KMS-11 (cell line): ENCODE data around the gene USP34.

ENCODE experiments used
- H2AFZ ChIP-seq: fragments of 200-600 bp; sonication (generic); 2 replicates; pipeline ENCODE4 v1.6.1; 2016; ENCODE audit warnings: antibody characterized with exemption, mixed run types, low read depth
- H3K27ac ChIP-seq: fragments of 200-600 bp; sonication (generic); 2 replicates; pipeline ENCODE4 v1.6.1; 2016; ENCODE audit warnings: mild to moderate bottlenecking, mixed run types
- H3K27me3 ChIP-seq: fragments of 200-600 bp; sonication (generic); 2 replicates; pipeline ENCODE4 v1.6.1; 2017; ENCODE audit warnings: mild to moderate bottlenecking, low read depth, mixed run types, moderate library complexity; ENCODE audit not compliant: insufficient read depth
- H3K36me3 ChIP-seq: fragments of 200-600 bp; sonication (generic); 2 replicates; pipeline ENCODE4 v1.6.1; 2017; ENCODE audit warnings: mild to moderate bottlenecking, mixed run types; ENCODE audit not compliant: insufficient read depth
- H3K4me1 ChIP-seq: fragments of 200-600 bp; sonication (generic); 2 replicates; pipeline ENCODE4 v1.6.1; 2016; ENCODE audit warnings: mild to moderate bottlenecking, low read depth, mixed run types; ENCODE audit not compliant: poor library complexity, severe bottlenecking
- H3K4me2 ChIP-seq: fragments of 200-600 bp; sonication (generic); 2 replicates; pipeline ENCODE4 v1.7.0; 2016; ENCODE audit warnings: mild to moderate bottlenecking, mixed run types
- H3K4me3 ChIP-seq: fragments of 200-600 bp; sonication (generic); IDR thresholded peaks from 2 replicates; pipeline ENCODE4 v1.6.1; 2017; ENCODE audit warnings: low read depth, low read length, mixed read lengths; ENCODE audit not compliant: insufficient read depth
- H3K79me2 ChIP-seq: fragments of 200-600 bp; sonication (generic); 2 replicates; pipeline ENCODE4 v1.6.1; 2016; ENCODE audit warnings: low read depth, mixed run types; ENCODE audit not compliant: insufficient read depth
- H3K9ac ChIP-seq: fragments of 200-600 bp; sonication (generic); 2 replicates; pipeline ENCODE4 v1.6.1; 2016; ENCODE audit warnings: mild to moderate bottlenecking, mixed run types
- H4K20me1 ChIP-seq: fragments of 200-600 bp; sonication (generic); 2 replicates; pipeline ENCODE4 v1.6.1; 2016; ENCODE audit warnings: mild to moderate bottlenecking, mixed run types; ENCODE audit not compliant: insufficient read depth
- TF ChIP-seq, protein P1 (sequence below): fragments of 200-600 bp; sonication (generic); conservative IDR thresholded peaks from 2 replicates; pipeline ENCODE4 v1.6.1; 2017; ENCODE audit warnings: low read depth, mild to moderate bottlenecking, antibody characterized with exemption, low read length, moderate library complexity, mixed read lengths

The USP34 gene

DNA sequence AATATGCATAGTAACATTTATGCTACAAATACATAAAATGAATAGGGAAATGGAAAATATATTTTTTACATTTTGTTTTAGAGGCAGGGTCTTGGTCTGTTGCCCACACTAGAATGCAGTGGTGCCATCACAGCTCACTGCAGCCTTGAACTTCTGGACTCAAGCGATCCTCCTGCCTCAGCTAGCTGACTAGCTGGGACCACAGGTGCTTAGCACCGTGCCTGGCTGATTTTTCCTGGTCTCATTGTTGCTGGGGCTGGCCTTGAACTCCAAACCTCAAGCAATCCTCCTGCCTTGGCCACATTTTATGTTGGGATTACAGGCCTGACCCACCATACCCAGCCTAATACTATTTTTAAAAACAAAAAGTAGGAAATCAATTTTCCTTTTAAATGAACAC is 34.1 kb upstream of the USP34 start:
- Histone ChIP-seq H4K20me1 (no peaks in the 10 kb centered on the region; the same call in 1 of the 2 replicates), H3K79me2 (peaks cover 69% of the 10 kb centered on the region)

DNA sequence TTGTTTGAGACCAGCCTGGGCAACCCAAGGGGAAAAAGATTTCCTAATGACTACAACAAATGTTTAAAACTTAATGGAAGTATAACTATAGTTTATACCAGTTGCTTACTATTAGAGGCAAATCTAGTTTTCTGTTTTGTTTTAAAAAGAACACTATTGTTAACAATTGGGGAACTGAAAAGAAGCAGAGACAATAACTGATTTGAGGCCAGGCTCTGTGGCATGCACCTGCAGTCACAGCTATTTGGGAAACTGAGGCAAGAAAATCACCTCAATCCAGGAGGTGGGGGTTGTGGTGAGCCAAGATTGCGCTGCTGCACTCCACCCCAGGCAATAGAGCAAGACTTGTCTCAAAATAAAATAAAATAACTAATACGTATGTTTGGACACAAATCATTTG is 28.2 kb upstream of the USP34 start:
- no peak overlapping the region for H3K4me3 ChIP-seq
- no peak overlapping the region for H2AFZ ChIP-seq
- TF ChIP-seq, protein P1, sequence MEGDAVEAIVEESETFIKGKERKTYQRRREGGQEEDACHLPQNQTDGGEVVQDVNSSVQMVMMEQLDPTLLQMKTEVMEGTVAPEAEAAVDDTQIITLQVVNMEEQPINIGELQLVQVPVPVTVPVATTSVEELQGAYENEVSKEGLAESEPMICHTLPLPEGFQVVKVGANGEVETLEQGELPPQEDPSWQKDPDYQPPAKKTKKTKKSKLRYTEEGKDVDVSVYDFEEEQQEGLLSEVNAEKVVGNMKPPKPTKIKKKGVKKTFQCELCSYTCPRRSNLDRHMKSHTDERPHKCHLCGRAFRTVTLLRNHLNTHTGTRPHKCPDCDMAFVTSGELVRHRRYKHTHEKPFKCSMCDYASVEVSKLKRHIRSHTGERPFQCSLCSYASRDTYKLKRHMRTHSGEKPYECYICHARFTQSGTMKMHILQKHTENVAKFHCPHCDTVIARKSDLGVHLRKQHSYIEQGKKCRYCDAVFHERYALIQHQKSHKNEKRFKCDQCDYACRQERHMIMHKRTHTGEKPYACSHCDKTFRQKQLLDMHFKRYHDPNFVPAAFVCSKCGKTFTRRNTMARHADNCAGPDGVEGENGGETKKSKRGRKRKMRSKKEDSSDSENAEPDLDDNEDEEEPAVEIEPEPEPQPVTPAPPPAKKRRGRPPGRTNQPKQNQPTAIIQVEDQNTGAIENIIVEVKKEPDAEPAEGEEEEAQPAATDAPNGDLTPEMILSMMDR, result no peak
- H3K4me2 ChIP-seq, result no peak overlapping the region
- 0 out of 2 replicates have a peak, but pooled peaks cover 3% of the 10 kb centered on the region for H4K20me1 ChIP-seq
- H3K27me3 ChIP-seq, result no peaks in the 10 kb centered on the region
- H3K4me1 ChIP-seq, result peaks cover 18% of the 10 kb centered on the region
- H3K36me3 ChIP-seq, result peaks cover 28% of the 10 kb centered on the region; the same call in 1 of the 2 replicates
- H3K79me2 ChIP-seq, result peaks cover 29% of the 10 kb centered on the region; the same call in 1 of the 2 replicates
- no peak overlapping the region for H3K9ac ChIP-seq
- no peak overlapping the region for H3K27ac ChIP-seq

More for the DNA sequence above, 34.1 kb upstream of the USP34 start:
- Histone ChIP-seq H2AFZ (no peak overlapping the region), H3K4me3 (no peak overlapping the region), H3K4me2 (no peak overlapping the region), H3K27me3 (no peaks in the 10 kb centered on the region), H3K9ac (no peak overlapping the region), H3K27ac (no peak overlapping the region), H3K36me3 (no peaks in the 10 kb centered on the region), H3K4me1 (no peaks in the 10 kb centered on the region)
- TF ChIP-seq, protein P1, result no peak

DNA sequence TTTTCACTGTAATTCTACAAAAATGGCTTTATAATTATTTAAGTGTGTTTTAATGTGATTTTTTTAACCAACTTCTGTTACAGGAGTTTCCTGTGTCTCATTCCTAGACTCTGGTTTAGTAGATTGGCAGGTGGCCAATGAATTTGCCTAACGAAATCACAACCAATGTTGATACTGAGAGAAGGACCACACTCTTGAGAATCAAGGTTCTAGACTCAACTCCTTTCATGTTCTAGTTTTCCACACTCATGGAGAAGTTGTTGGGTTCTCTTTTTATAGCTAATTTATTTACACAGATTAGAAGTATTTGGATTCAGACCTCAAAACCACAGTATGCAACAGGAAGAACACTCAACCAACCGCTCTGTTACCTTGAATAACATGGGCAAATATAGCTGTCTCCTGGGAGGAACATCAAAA is 22.6 kb upstream of the USP34 start:
- H3K4me2 ChIP-seq, result no peak overlapping the region
- H3K27me3 ChIP-seq, result no peaks in the 10 kb centered on the region
- no peak overlapping the region for H2AFZ ChIP-seq
- H3K4me3 ChIP-seq, result no peak overlapping the region
- peaks cover 55% of the 10 kb centered on the region for H3K4me1 ChIP-seq
- H4K20me1 ChIP-seq, result no peaks in the 10 kb centered on the region
- no peak overlapping the region for H3K27ac ChIP-seq
- TF ChIP-seq, protein P1, result no peak
- peaks cover 21% of the 10 kb centered on the region for H3K79me2 ChIP-seq
- no peak overlapping the region for H3K9ac ChIP-seq
- peaks cover 52% of the 10 kb centered on the region; the same call in 1 of the 2 replicates for H3K36me3 ChIP-seq

DNA sequence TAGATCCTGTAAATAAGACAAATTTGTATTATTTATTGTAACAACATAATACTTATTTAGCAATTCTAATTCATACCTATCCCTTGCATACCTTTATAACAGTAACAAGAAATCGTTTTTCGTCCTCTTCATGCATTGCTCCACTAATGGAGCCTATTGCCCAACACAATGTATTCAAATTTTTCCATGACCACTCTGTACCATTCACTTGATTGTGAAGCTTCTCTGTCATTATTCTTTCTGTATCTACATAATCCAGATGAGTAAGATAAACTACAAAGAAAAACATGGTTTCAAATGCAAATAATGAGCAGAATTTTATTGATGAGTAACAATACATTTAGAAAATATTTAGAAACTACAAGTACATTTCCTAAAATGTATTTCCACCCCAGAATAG is 21.6 kb upstream of the USP34 start:
- Histone ChIP-seq H3K4me3 (no peak overlapping the region), H3K4me1 (peaks cover 55% of the 10 kb centered on the region), H3K27ac (no peak overlapping the region), H3K4me2 (no peak overlapping the region), H3K27me3 (no peaks in the 10 kb centered on the region), H3K79me2 (peaks cover 29% of the 10 kb centered on the region), H3K9ac (no peak overlapping the region), H2AFZ (no peak overlapping the region), H3K36me3 (peaks cover 54% of the 10 kb centered on the region; the same call in 1 of the 2 replicates), H4K20me1 (peaks cover 4% of the 10 kb centered on the region; the same call in 1 of the 2 replicates)
- TF ChIP-seq, protein P1, result no peak
